Mesenchymal stem cell (in vitro differentiated cells and primary cell): Measurements from ENCODE around the gene CELF4.

Experiments
- DNase-seq: peaks from one replicate; pipeline ENCODE4 v3.0.0-alpha.2; 2013
- H2AFZ ChIP-seq: one replicate; pipeline ENCODE4 v1.6.1; 2013; ENCODE audit warnings: low read depth, mild to moderate bottlenecking, control low read depth, inconsistent platforms, low read length, moderate library complexity
- H2AK5ac ChIP-seq: 2 replicates; pipeline ENCODE4 v1.6.1; 2013; ENCODE audit warnings: low read length, moderate library complexity, mild to moderate bottlenecking, inconsistent platforms; ENCODE audit not compliant: severe bottlenecking
- H2BK120ac ChIP-seq: one replicate; pipeline ENCODE4 v1.6.1; 2013; ENCODE audit warnings: low read depth, mild to moderate bottlenecking, inconsistent platforms, low read length, moderate library complexity
- H2BK12ac ChIP-seq, 2 experiments: one replicate each; pipeline ENCODE4 v1.6.1; 2013; ENCODE audit warnings: inconsistent platforms in 2 of 2, low read length in 2 of 2, mild to moderate bottlenecking in 2 of 2, moderate library complexity in 2 of 2, control low read depth in 1 of 2
- H2BK15ac ChIP-seq: one replicate; pipeline ENCODE4 v1.6.1; 2013; ENCODE audit warnings: mild to moderate bottlenecking, low read depth, inconsistent platforms; ENCODE audit not compliant: poor library complexity, severe bottlenecking
- H2BK5ac ChIP-seq: 2 replicates; pipeline ENCODE4 v1.6.1; 2013; ENCODE audit warnings: low read depth, mild to moderate bottlenecking, low read length, control low read depth, inconsistent platforms; ENCODE audit not compliant: poor library complexity, severe bottlenecking
- H3K14ac ChIP-seq, 2 experiments: one replicate each; pipeline ENCODE4 v1.6.1; 2013; ENCODE audit warnings: inconsistent platforms in 2 of 2, low read length in 2 of 2, control low read depth in 1 of 2, mild to moderate bottlenecking in 1 of 2, moderate library complexity in 1 of 2
- H3K18ac ChIP-seq, 2 experiments: one replicate each; pipeline ENCODE4 v1.6.1; 2013; ENCODE audit warnings: inconsistent platforms in 2 of 2, low read length in 2 of 2, control low read depth in 1 of 2, low read depth in 1 of 2, mild to moderate bottlenecking in 1 of 2
- H3K23ac ChIP-seq, 2 experiments: one replicate each; pipeline ENCODE4 v1.6.1; 2013; ENCODE audit warnings: inconsistent platforms in 2 of 2, low read length in 2 of 2, mild to moderate bottlenecking in 2 of 2, moderate library complexity in 2 of 2, control low read depth in 1 of 2
- H3K27ac ChIP-seq: 2 replicates; pipeline ENCODE4 v1.5.1; 2013; ENCODE audit warnings: mild to moderate bottlenecking, moderate library complexity, low read length, control low read depth, inconsistent platforms; ENCODE audit not compliant: poor library complexity, severe bottlenecking
- H3K27me3 ChIP-seq, 2 experiments: 2 replicates each; pipeline versions ENCODE4 v1.6.1 to v1.7.0; 2013; ENCODE audit warnings: low read length in 2 of 2, mild to moderate bottlenecking in 2 of 2, moderate library complexity in 2 of 2, control low read depth in 1 of 2, inconsistent platforms in 1 of 2; ENCODE audit not compliant: control insufficient read depth in 1 of 2, insufficient read depth in 1 of 2
- H3K36me3 ChIP-seq, 2 experiments: 2 replicates each; pipeline versions ENCODE4 v1.6.1 to v1.7.0; 2013; ENCODE audit warnings: low read length in 2 of 2, control low read depth in 1 of 2, inconsistent platforms in 1 of 2, low read depth in 1 of 2, mild to moderate bottlenecking in 1 of 2; ENCODE audit not compliant: insufficient read depth in 2 of 2, control insufficient read depth in 1 of 2
- H3K4ac ChIP-seq, 2 experiments: one replicate each; pipeline ENCODE4 v1.6.1; 2013; ENCODE audit warnings: inconsistent platforms in 2 of 2, low read length in 2 of 2, mild to moderate bottlenecking in 2 of 2, moderate library complexity in 2 of 2, control low read depth in 1 of 2, low read depth in 1 of 2
- H3K4me1 ChIP-seq: 2 replicates; pipeline ENCODE4 v1.6.1; 2013; ENCODE audit warnings: low read depth, low read length, control low read depth; ENCODE audit not compliant: control insufficient read depth, insufficient read depth
- H3K4me2 ChIP-seq: 2 replicates; pipeline ENCODE4 v1.6.1; 2013; ENCODE audit warnings: low read length, mild to moderate bottlenecking, inconsistent platforms; ENCODE audit not compliant: poor library complexity, severe bottlenecking
- H3K4me3 ChIP-seq, 2 experiments: 2 replicates each; pipeline versions ENCODE4 v1.5.1 to v1.7.0; 2013; ENCODE audit warnings: low read length in 2 of 2, mild to moderate bottlenecking in 2 of 2, control low read depth in 1 of 2, low read depth in 1 of 2; ENCODE audit not compliant: insufficient read depth in 1 of 2
- H3K79me1 ChIP-seq: replicated peaks from 2 replicates; pipeline ENCODE4 v1.6.1; 2013; ENCODE audit warnings: mild to moderate bottlenecking, control low read depth, low read length, inconsistent platforms; ENCODE audit not compliant: poor library complexity, severe bottlenecking
- H3K9ac ChIP-seq: 2 replicates; pipeline ENCODE4 v1.7.0; 2013; ENCODE audit warnings: mild to moderate bottlenecking, low read length, moderate library complexity
- H3K9me3 ChIP-seq: 2 replicates; pipeline ENCODE4 v1.7.0; 2013; ENCODE audit warnings: mild to moderate bottlenecking, low read length; ENCODE audit not compliant: control insufficient read depth
- H4K8ac ChIP-seq: one replicate; pipeline ENCODE4 v1.6.1; 2013; ENCODE audit warnings: inconsistent platforms, mild to moderate bottlenecking, low read length, moderate library complexity
- H4K91ac ChIP-seq: one replicate; pipeline ENCODE4 v1.6.1; 2013; ENCODE audit warnings: mild to moderate bottlenecking, low read length, inconsistent platforms
- WGBS: methylation state at CpG from one replicate; pipeline ENCODE4 v1.1.7; 2013; ENCODE audit warnings: mixed read lengths; 5-methylcytosine and 5-hydroxymethylcytosine counted together

Gene CELF4

GRCh38 chr18:37249171-37249886 lies 316.3 kb downstream of the CELF4 start:
- WGBS: 82% methylated on average over 11 of the region's 11 CpGs
- Histone ChIP-seq H3K14ac (no peak overlapping the region), H3K9ac (no peak overlapping the region), H2BK120ac (no peak overlapping the region), H3K4me3 (no peak overlapping the region), H3K27ac (no peak overlapping the region), H3K4me2 (no peak overlapping the region), H3K27me3 (peaks cover 46 to 59% of the 10 kb centered on the region in 2 experiments), H4K8ac (no peak overlapping the region), H3K4me1 (peaks cover 9% of the 10 kb centered on the region), H3K4ac (no peak overlapping the region), H3K18ac (no peak overlapping the region), H2BK12ac (no peak overlapping the region), H3K79me1 (no peaks in the 10 kb centered on the region), H2BK5ac (no peak overlapping the region), H2AFZ (no peak overlapping the region), H4K91ac (no peak overlapping the region), H2AK5ac (no peak overlapping the region), H3K9me3 (no peaks in the 10 kb centered on the region), H2BK15ac (no peak overlapping the region), H3K23ac (no peak overlapping the region), H3K36me3 (no peaks in the 10 kb centered on the region)
- DNase-seq: no peak

- Histone ChIP-seq H3K4me3 (no peak overlapping the region), H4K8ac (no peak overlapping the region), H3K36me3 (no peaks in the 10 kb centered on the region), H3K4me2 (no peak overlapping the region), H3K9ac (no peak overlapping the region), H3K4me1 (peaks cover 4% of the 10 kb centered on the region), H3K9me3 (no peaks in the 10 kb centered on the region), H3K23ac (no peak overlapping the region), H2BK12ac (no peak overlapping the region), H3K18ac (no peak overlapping the region), H2BK15ac (no peak overlapping the region), H3K27me3 (peaks cover 45 to 61% of the 10 kb centered on the region in 2 experiments), H2BK120ac (no peak overlapping the region), H3K79me1 (no peaks in the 10 kb centered on the region), H2BK5ac (no peak overlapping the region), H3K27ac (no peak overlapping the region), H3K4ac (no peak overlapping the region), H2AFZ (no peak overlapping the region), H3K14ac (no peak overlapping the region), H4K91ac (no peak overlapping the region), H2AK5ac (no peak overlapping the region)
- WGBS: 87% methylated on average over 5 of the region's 5 CpGs
- no peak for DNase-seq
Measured at GRCh38 chr18:37248281-37248680, 317.3 kb downstream of the CELF4 start.

DNA sequence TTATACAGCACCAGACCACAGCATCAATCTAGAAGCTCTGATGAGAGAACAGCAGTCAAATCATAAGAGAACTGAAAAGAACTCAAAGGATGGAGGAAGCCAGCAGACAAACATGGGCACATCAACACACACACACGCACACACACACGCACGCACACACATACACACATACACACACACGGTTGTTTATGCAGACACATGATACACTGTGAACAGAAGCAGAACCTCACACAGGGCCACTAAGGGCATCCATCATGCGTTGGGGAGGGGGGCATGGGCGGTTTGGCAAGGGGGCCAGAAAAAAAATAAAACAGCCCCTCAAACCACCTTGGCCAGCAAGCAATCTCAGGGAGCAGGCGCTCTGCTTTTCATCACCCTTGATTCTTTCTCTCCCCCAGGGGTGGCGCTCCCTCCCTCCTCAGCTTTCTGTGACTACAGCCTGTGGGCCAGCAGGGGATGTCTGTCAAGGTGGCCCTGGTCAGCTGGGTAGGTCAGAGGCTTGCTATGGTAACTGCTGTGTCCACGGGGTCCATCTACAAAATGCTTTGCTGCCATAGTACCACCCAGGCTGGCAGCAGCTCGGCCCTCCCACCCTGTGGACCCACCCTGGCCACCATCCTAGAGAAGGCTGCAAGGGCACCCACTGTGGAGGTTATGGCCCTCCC lies 318.0 kb downstream of the CELF4 start:
- Histone ChIP-seq H3K23ac (no peak overlapping the region), H2BK5ac (no peak overlapping the region), H3K4me3 (no peak overlapping the region), H3K4me2 (no peak overlapping the region), H2AFZ (no peak overlapping the region), H2BK12ac (no peak overlapping the region), H3K36me3 (no peaks in the 10 kb centered on the region), H3K27me3 (peaks cover 41 to 60% of the 10 kb centered on the region in 2 experiments), H2BK120ac (no peak overlapping the region), H3K27ac (no peak overlapping the region), H3K79me1 (no peaks in the 10 kb centered on the region), H3K14ac (no peak overlapping the region), H3K9me3 (no peaks in the 10 kb centered on the region), H3K4me1 (peaks cover 3% of the 10 kb centered on the region), H4K91ac (no peak overlapping the region), H2BK15ac (no peak overlapping the region), H3K9ac (no peak overlapping the region), H3K18ac (no peak overlapping the region), H4K8ac (no peak overlapping the region), H3K4ac (no peak overlapping the region), H2AK5ac (no peak overlapping the region)
- WGBS: 80% methylated on average over 10 of the region's 10 CpGs
- DNase-seq: no peak

GRCh38 chr18:37246779-37247340 lies 318.7 kb downstream of the CELF4 start:
- no peaks in the 10 kb centered on the region for H3K36me3 ChIP-seq
- no peaks in the 10 kb centered on the region for H3K9me3 ChIP-seq
- no peak overlapping the region for H3K9ac ChIP-seq
- WGBS: 86% methylated on average over 13 of the region's 13 CpGs
- H3K4me3 ChIP-seq: no peak overlapping the region
- H3K79me1 ChIP-seq: no peaks in the 10 kb centered on the region
- H2BK12ac ChIP-seq: no peak overlapping the region
- H2BK120ac ChIP-seq: no peak overlapping the region
- DNase-seq: no peak
- no peak overlapping the region for H4K8ac ChIP-seq
- H2AK5ac ChIP-seq: no peak overlapping the region
- peaks cover 41 to 60% of the 10 kb centered on the region in 2 experiments for H3K27me3 ChIP-seq
- no peak overlapping the region for H2AFZ ChIP-seq
- H3K23ac ChIP-seq: no peak overlapping the region
- H2BK15ac ChIP-seq: no peak overlapping the region
- H4K91ac ChIP-seq: no peak overlapping the region
- H3K18ac ChIP-seq: no peak overlapping the region
- no peak overlapping the region for H3K27ac ChIP-seq
- H2BK5ac ChIP-seq: no peak overlapping the region
- peaks cover 3% of the 10 kb centered on the region for H3K4me1 ChIP-seq
- no peak overlapping the region for H3K4me2 ChIP-seq
- H3K14ac ChIP-seq: no peak overlapping the region
- H3K4ac ChIP-seq: no peak overlapping the region
